K562 (cell line): ENCODE results near the gene SGSM2. TPM values are rescaled to one million over a fixed set of nuclear protein-coding genes. Genes with fewer than 3 reads are reported as not detected.

Source experiments
- BDP1 ChIP-seq: IDR thresholded peaks from 3 replicates; pipeline ENCODE4 v1.6.1; 2011; ENCODE audit not compliant: insufficient read length, insufficient read depth
- CEBPG ChIP-seq, 3 experiments: fragments of 200-800 bp in 1 of 3; sonication (Bioruptor generic) in 1 of 3; sonication (generic) in 1 of 3; formaldehyde crosslinking in 1 of 3; IDR thresholded peaks in 2 of 3; conservative IDR thresholded peaks in 1 of 3; 2 replicates each; pipeline versions ENCODE4 v1.6.1 to v1.8.0; 2016 to 2022; ENCODE audit warnings: missing compliant biosample characterization in 2 of 3, missing genetic modification characterization in 2 of 3, mild to moderate bottlenecking in 1 of 3, missing genetic modification reagents in 1 of 3
- CSDE1 ChIP-seq, 2 experiments: fragments of 450-650 bp; IDR thresholded peaks; 2 replicates each; pipeline ENCODE4 v1.6.1; 2016; ENCODE audit warnings: mild to moderate bottlenecking in 1 of 2
- EHMT2 ChIP-seq: fragments of 450-650 bp; IDR thresholded peaks from 2 replicates; pipeline ENCODE4 v1.6.1; 2018; ENCODE audit warnings: antibody characterized with exemption
- FOSL1 ChIP-seq: fragments of 200-800 bp; sonication (Bioruptor generic); conservative IDR thresholded peaks from 2 replicates; pipeline ENCODE4 v1.6.1; 2016; ENCODE audit warnings: missing genetic modification characterization, missing compliant biosample characterization
- FOXA1 ChIP-seq: fragments of 450-650 bp; IDR thresholded peaks from 2 replicates; pipeline ENCODE4 v1.6.1; 2016; ENCODE audit warnings: mild to moderate bottlenecking, borderline replicate concordance
- GTF2A2 ChIP-seq: IDR thresholded peaks from 2 replicates; pipeline ENCODE4 v1.6.1; 2016; ENCODE audit warnings: mild to moderate bottlenecking, missing genetic modification characterization, missing compliant biosample characterization
- JUN ChIP-seq, 2 experiments: sonication (generic) in 1 of 2; formaldehyde crosslinking in 1 of 2; IDR thresholded peaks; 2 replicates each; pipeline versions ENCODE4 v1.6.1 to v1.8.0; 2012 to 2022; ENCODE audit warnings: borderline replicate concordance in 2 of 2, mild to moderate bottlenecking in 2 of 2, improper control_type of control experiment in 1 of 2, low read depth in 1 of 2, low read length in 1 of 2, missing genetic modification reagents in 1 of 2
- KAT2B ChIP-seq: IDR thresholded peaks from one replicate; pipeline ENCODE4 v1.6.1; 2012; ENCODE audit warnings: low read depth, mild to moderate bottlenecking, control low read depth, inconsistent platforms, low read length, moderate library complexity
- RBM25 ChIP-seq: fragments of 200-400 bp; formaldehyde crosslinking; IDR thresholded peaks from 2 replicates; pipeline ENCODE4 v1.6.1; 2018; ENCODE audit warnings: low read length, low read depth, moderate library complexity; ENCODE audit not compliant: severe bottlenecking
- RFX7 ChIP-seq: fragments of 250-450 bp; sonication (Bioruptor Pico); IDR thresholded peaks from 2 replicates; pipeline ENCODE4 v1.5.1; 2021; ENCODE audit warnings: mild to moderate bottlenecking
- SAFB2 ChIP-seq: fragments of 200-400 bp; formaldehyde crosslinking; IDR thresholded peaks from 2 replicates; pipeline ENCODE4 v1.6.1; 2018; ENCODE audit warnings: borderline replicate concordance, low read length, low read depth, moderate library complexity; ENCODE audit not compliant: severe bottlenecking
- SREBF1 ChIP-seq: fragments of 150-350 bp; IDR thresholded peaks from 2 replicates; pipeline ENCODE4 v1.6.1; 2014; ENCODE audit warnings: antibody characterized with exemption, low read depth, low read length, borderline replicate concordance
- SRSF9 ChIP-seq: fragments of 200-400 bp; formaldehyde crosslinking; IDR thresholded peaks from 2 replicates; pipeline ENCODE4 v1.6.1; 2017; ENCODE audit warnings: low read depth, low read length, borderline replicate concordance
- TAF15 ChIP-seq: fragments of 200-400 bp; formaldehyde crosslinking; IDR thresholded peaks from 2 replicates; pipeline ENCODE4 v1.6.1; 2017; ENCODE audit warnings: mild to moderate bottlenecking, low read depth, low read length, moderate library complexity
- ZC3H8 ChIP-seq: fragments of 450-650 bp; IDR thresholded peaks from 2 replicates; pipeline ENCODE4 v1.6.1; 2017
- ZMIZ1 ChIP-seq, 2 experiments: fragments of 150-350 bp in 1 of 2; IDR thresholded peaks; 2 replicates each; pipeline ENCODE4 v1.6.1; 2012 to 2016; ENCODE audit warnings: low read depth in 2 of 2, low read length in 2 of 2, mild to moderate bottlenecking in 1 of 2, moderate library complexity in 1 of 2
- ZNF12 ChIP-seq: sonication (generic); formaldehyde crosslinking; IDR thresholded peaks from 2 replicates; pipeline ENCODE4 v1.4.0; 2020; ENCODE audit warnings: mild to moderate bottlenecking, missing genetic modification reagents
- ZNF146 ChIP-seq: IDR thresholded peaks from one replicate; pipeline ENCODE4 v1.6.1; 2018; ENCODE audit warnings: missing compliant biosample characterization; ENCODE audit not compliant: unreplicated experiment
- ZNF175 ChIP-seq: fragments of 200-800 bp; sonication (Bioruptor generic); IDR thresholded peaks from 2 replicates; pipeline ENCODE4 v1.6.1; 2016; ENCODE audit warnings: low read depth, mild to moderate bottlenecking, missing genetic modification characterization, missing compliant biosample characterization
- ZNF561 ChIP-seq: fragments of 450-650 bp; formaldehyde crosslinking; conservative IDR thresholded peaks from 2 replicates; pipeline ENCODE4 v1.4.0; 2020; ENCODE audit warnings: mild to moderate bottlenecking, moderate library complexity
- ZNF79 ChIP-seq: fragments of 250-450 bp; sonication (Bioruptor Pico); IDR thresholded peaks from 2 replicates; pipeline ENCODE4 v1.4.0; 2020; ENCODE audit warnings: low read depth, mild to moderate bottlenecking, moderate library complexity
- polyA plus RNA-seq, 8 experiments: library from polyadenylated mRNA; depleted of rRNA in 4 of 8; stranded (reverse) in 5 of 8; unstranded in 3 of 8; fragments of >200 nt; fragmentation: Nextera tagmentation in 2 of 8; fragmentation: Illumina TruSeq in 1 of 8; extraction: Ambion mirVana in 2 of 8; extraction: Trizol in 1 of 8; gene quantifications; 2 replicates each; pipeline versions ENCODE4 v1.2.1 to v1.2.3, GENCODE V29; 2011 to 2014; ENCODE audit warnings: inconsistent platforms in 1 of 8, missing spikeins in 1 of 8
- total RNA-seq, 7 experiments: library from RNA; depleted of rRNA in 6 of 7; stranded (reverse); fragments of >200 nt in 6 of 7; fragmentation: Illumina TruSeq in 2 of 7; extraction: Trizol in 2 of 7; gene quantifications; 2 replicates each; pipeline versions ENCODE4 v1.2.1 to v1.2.3, GENCODE V29; 2011 to 2021; ENCODE audit warnings: low replicate concordance in 1 of 7
- TF ChIP-seq, protein P1 (sequence below): fragments of 250-450 bp; sonication (Bioruptor Pico); IDR thresholded peaks from 2 replicates; pipeline ENCODE4 v1.4.0; 2020; ENCODE audit warnings: mild to moderate bottlenecking, moderate library complexity, borderline replicate concordance

The SGSM2 gene
- total and polyA plus RNA-seq, 9 of the 15 experiments (the other 6 are each of a cell fraction or from before 2014, with no cell fraction given): 0.20 to 26.3 (median 14.8) TPM

- TF ChIP-seq SREBF1 (no peak), FOSL1 (no peak), CSDE1 (IDR thresholded peaks at IDR 0.05) (no peak), RBM25 (peak; percentile 47), SAFB2 (no peak), TAF15 (no peak), ZNF12 (CRISPR knock-in tag) (no peak), ZMIZ1 (IDR thresholded peaks at IDR 0.05; ENCODE audit: low read depth in 2 of 2, low read length in 2 of 2) (no peak), BDP1 (no peak), SRSF9 (no peak), ZNF561 (CRISPR knock-in tag) (no peak), ZNF175 (CRISPR knock-in tag) (no peak), EHMT2 (no peak), GTF2A2 (no peak), KAT2B (no peak), CEBPG (CRISPR knock-in tag; IDR thresholded peaks at IDR 0.05) (no peak), CEBPG (tag; conservative IDR thresholded peaks at IDR 0.05 in 1 of 2, IDR thresholded peaks at IDR 0.05 in 1 of 2) (no peak), ZNF79 (CRISPR knock-in tag) (no peak), FOXA1 (no peak), ZC3H8 (no peak), RFX7 (CRISPR knock-in tag) (no peak), JUN (IDR thresholded peaks at IDR 0.05; ENCODE audit: borderline replicate concordance, low read depth, low read length) (no peak), JUN (CRISPR knock-in tag; IDR thresholded peaks at IDR 0.05; ENCODE audit: borderline replicate concordance) (no peak), ZNF146 (CRISPR knock-in tag) (no peak)
- TF ChIP-seq, protein P1, sequence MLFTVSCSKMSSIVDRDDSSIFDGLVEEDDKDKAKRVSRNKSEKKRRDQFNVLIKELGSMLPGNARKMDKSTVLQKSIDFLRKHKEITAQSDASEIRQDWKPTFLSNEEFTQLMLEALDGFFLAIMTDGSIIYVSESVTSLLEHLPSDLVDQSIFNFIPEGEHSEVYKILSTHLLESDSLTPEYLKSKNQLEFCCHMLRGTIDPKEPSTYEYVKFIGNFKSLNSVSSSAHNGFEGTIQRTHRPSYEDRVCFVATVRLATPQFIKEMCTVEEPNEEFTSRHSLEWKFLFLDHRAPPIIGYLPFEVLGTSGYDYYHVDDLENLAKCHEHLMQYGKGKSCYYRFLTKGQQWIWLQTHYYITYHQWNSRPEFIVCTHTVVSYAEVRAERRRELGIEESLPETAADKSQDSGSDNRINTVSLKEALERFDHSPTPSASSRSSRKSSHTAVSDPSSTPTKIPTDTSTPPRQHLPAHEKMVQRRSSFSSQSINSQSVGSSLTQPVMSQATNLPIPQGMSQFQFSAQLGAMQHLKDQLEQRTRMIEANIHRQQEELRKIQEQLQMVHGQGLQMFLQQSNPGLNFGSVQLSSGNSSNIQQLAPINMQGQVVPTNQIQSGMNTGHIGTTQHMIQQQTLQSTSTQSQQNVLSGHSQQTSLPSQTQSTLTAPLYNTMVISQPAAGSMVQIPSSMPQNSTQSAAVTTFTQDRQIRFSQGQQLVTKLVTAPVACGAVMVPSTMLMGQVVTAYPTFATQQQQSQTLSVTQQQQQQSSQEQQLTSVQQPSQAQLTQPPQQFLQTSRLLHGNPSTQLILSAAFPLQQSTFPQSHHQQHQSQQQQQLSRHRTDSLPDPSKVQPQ (CRISPR knock-in tag): no peak
These were observed 63.6 kb downstream of the SGSM2 start, which contains the start of gene MNT (continued) for GRCh38 chr17:2400877-2401425.
